Metanephros (tissue), 1 donor: Measurements from ENCODE around the gene GNB1L. TPM values are rescaled to one million over a fixed set of nuclear protein-coding genes. Genes with fewer than 3 reads are reported as not detected.

Experiments used
- total RNA-seq: library from RNA; depleted of rRNA; stranded (reverse); fragments of >200 nt; gene quantifications from one replicate; pipeline ENCODE4 v1.2.3, GENCODE V29; 2014

Gene GNB1L
- 8.0 TPM for total RNA-seq

GRCh38 chr22:19854778-19855503 lies at the start of gene GNB1L, which contains the start of gene RTL10:
TSS of gene GNB1L (minus strand) at chr22:19854874. CDS start at chr22:19821355, 33,519 bp downstream.
TSS of gene RTL10 (minus strand) at chr22:19854874. CDS start at chr22:19852261, 2,613 bp downstream.

GRCh38 chr22:19760058-19760950 lies 94.4 kb downstream of the GNB1L start, which contains the start of gene TBX1:
TSS of gene TBX1 (plus strand) at chr22:19760778. CDS start at chr22:19760844, 66 bp downstream.

Other genes starting within 250 kb of the GNB1L start
- gene SEPTIN5, start 140.4 kb downstream of the GNB1L start, total RNA-seq, result 39.4 TPM
- 16.9 TPM for gene GP1BB, start 131.3 kb downstream of the GNB1L start, total RNA-seq
- gene TBX1, start 94.1 kb downstream of the GNB1L start, total RNA-seq, result 3.9 TPM
- 16.8 TPM for gene RTL10, start within 50 bp of the GNB1L start, total RNA-seq
- 136 TPM for gene COMT, start 86.9 kb upstream of the GNB1L start, total RNA-seq
- 21.5 TPM for gene TXNRD2, start 86.9 kb upstream of the GNB1L start, total RNA-seq
- gene ARVCF, start 161.9 kb upstream of the GNB1L start, total RNA-seq, result 63.2 TPM
- gene TANGO2, start 166.2 kb upstream of the GNB1L start, total RNA-seq, result 25.1 TPM
- gene DGCR8, start 225.4 kb upstream of the GNB1L start, total RNA-seq, result 26.6 TPM